Memory B cell (primary cell): Measurements from ENCODE around the gene S100A9.
A peak's percentile ranks its signal among the peaks of the same experiment; 100 is the strongest.
"Not testable (repeated sequence)": the region's sequence is repeated elsewhere in the genome, so short reads cannot be mapped to it uniquely, and the experiment has no call there.

Experiments used
- ATAC-seq: fragments of 150-1000 bp; cut with Tn5 transposase; 2 replicates; pipeline ENCODE4 v1.10.0; 2021; ENCODE audit warnings: low read depth, mild to moderate bottlenecking, moderate library complexity
- DNase-seq, 2 donors: peaks; one replicate each; pipeline ENCODE4 v3.0.0; 2022; ENCODE audit warnings: low spot score in 2 of 2
- H3K27ac Mint-ChIP-seq: one replicate; pipeline ENCODE4 v1.8.0; 2022; ENCODE audit warnings: mild to moderate bottlenecking, moderate library complexity, mixed read lengths
- H3K27me3 Mint-ChIP-seq: one replicate; pipeline ENCODE4 v1.8.0; 2022; ENCODE audit warnings: mixed read lengths
- H3K36me3 Mint-ChIP-seq: one replicate; pipeline ENCODE4 v1.8.0; 2022; ENCODE audit warnings: mild to moderate bottlenecking, mixed read lengths
- H3K4me1 Mint-ChIP-seq: one replicate; pipeline ENCODE4 v1.8.0; 2022; ENCODE audit warnings: mixed read lengths
- H3K4me3 Mint-ChIP-seq: one replicate; pipeline ENCODE4 v1.8.0; 2022; ENCODE audit warnings: mild to moderate bottlenecking, moderate library complexity, mixed read lengths
- H3K9me3 Mint-ChIP-seq: one replicate; pipeline ENCODE4 v1.8.0; 2022; ENCODE audit warnings: mixed read lengths

Gene S100A9

DNA sequence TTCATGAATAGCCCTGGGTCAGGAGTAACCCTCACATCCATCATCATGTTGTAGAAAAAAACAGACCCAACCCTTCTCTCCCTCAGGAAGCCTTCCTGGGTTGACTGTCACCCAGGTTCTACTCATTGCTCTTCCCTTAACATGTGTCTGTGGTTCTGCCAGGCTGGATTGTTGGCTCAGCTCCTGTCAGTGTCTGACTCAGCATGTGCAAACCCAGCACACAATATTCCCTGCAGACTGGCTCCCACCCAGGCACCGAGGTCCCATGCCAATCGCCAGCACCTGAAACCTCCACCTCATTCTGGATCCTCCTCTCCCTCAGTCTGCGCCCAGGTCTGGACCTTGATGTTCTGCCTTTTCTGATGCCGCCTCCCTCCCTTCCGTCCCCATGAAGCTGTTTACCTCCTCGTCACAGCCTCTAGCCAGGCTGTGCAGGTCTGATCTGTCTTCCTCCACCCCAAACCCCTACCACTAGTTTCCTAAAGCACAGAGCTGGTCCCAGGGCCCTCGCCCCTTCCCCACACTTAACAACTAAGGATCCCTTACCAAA is 37.6 kb downstream of the S100A9 start:
- H3K4me1 Mint-ChIP-seq: no peaks in the 10 kb centered on the region
- H3K36me3 Mint-ChIP-seq: no peaks in the 10 kb centered on the region
- peaks cover 28% of the 10 kb centered on the region for H3K27me3 Mint-ChIP-seq
- H3K9me3 Mint-ChIP-seq: no peaks in the 10 kb centered on the region
- no peak overlapping the region for H3K27ac Mint-ChIP-seq
- DNase-seq (no peak), ATAC-seq (no peak)
- no peak overlapping the region for H3K4me3 Mint-ChIP-seq

- ATAC-seq (no peak), DNase-seq (no peak)
- H3K4me1 Mint-ChIP-seq: no peaks in the 10 kb centered on the region
- no peaks in the 10 kb centered on the region for H3K36me3 Mint-ChIP-seq
- H3K4me3 Mint-ChIP-seq: no peak overlapping the region
- no peak overlapping the region for H3K27ac Mint-ChIP-seq
- H3K27me3 Mint-ChIP-seq: peaks cover 28% of the 10 kb centered on the region
- no peaks in the 10 kb centered on the region for H3K9me3 Mint-ChIP-seq
These were observed 38.1 kb downstream of the S100A9 start for GRCh38 chr1:153395776-153396175.

DNA sequence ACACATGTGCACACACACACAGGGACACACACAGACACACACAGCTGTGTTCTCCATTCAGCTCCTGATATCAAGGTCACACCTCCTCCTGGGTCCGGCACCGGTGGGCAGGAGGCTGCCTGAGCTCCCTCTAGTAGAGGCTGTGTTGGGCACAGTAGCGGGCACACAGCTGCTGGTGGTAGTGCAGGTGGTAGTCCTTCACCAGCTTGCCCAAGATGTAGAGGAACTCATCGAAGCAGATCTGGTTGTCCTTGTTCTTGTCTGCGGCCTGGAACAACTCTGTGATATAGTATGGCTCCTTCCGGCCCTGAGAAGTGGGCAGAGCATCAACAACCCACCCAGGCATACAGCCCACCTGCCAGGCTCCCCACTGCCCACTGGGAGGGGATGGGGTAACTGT is 38.8 kb downstream of the S100A9 start:
- Mint-ChIP-seq H3K4me3 (no peak overlapping the region), H3K36me3 (no peaks in the 10 kb centered on the region), H3K27ac (no peak overlapping the region), H3K27me3 (peaks cover 28% of the 10 kb centered on the region), H3K4me1 (no peaks in the 10 kb centered on the region), H3K9me3 (no peaks in the 10 kb centered on the region)
- ATAC-seq (no peak), DNase-seq (no peak)

- peaks cover 28% of the 10 kb centered on the region for H3K27me3 Mint-ChIP-seq
- DNase-seq (no peak), ATAC-seq (no peak)
- no peaks in the 10 kb centered on the region for H3K36me3 Mint-ChIP-seq
- no peak overlapping the region for H3K27ac Mint-ChIP-seq
- no peaks in the 10 kb centered on the region for H3K4me1 Mint-ChIP-seq
- H3K4me3 Mint-ChIP-seq: no peak overlapping the region
- no peaks in the 10 kb centered on the region for H3K9me3 Mint-ChIP-seq
These were observed 39.6 kb downstream of the S100A9 start for GRCh38 chr1:153397051-153397923.

GRCh38 chr1:153397924-153398651 is 40.4 kb downstream of the S100A9 start:
- ATAC-seq (no peak), DNase-seq (no peak)
- peaks cover 27% of the 10 kb centered on the region for H3K27me3 Mint-ChIP-seq
- H3K9me3 Mint-ChIP-seq: no peaks in the 10 kb centered on the region
- no peak overlapping the region for H3K4me3 Mint-ChIP-seq
- H3K4me1 Mint-ChIP-seq: no peaks in the 10 kb centered on the region
- H3K36me3 Mint-ChIP-seq: no peaks in the 10 kb centered on the region
- H3K27ac Mint-ChIP-seq: no peak overlapping the region

- Mint-ChIP-seq H3K27me3 (peaks cover 26% of the 10 kb centered on the region), H3K9me3 (no peaks in the 10 kb centered on the region), H3K4me1 (no peaks in the 10 kb centered on the region), H3K36me3 (no peaks in the 10 kb centered on the region), H3K4me3 (no peak overlapping the region), H3K27ac (no peak overlapping the region)
- DNase-seq (no peak), ATAC-seq (no peak)
These were observed 41.9 kb downstream of the S100A9 start for GRCh38 chr1:153399401-153400055.

- Mint-ChIP-seq H3K36me3 (no peaks in the 10 kb centered on the region), H3K4me3 (no peak overlapping the region), H3K4me1 (no peaks in the 10 kb centered on the region), H3K27me3 (peaks cover 26% of the 10 kb centered on the region), H3K9me3 (no peaks in the 10 kb centered on the region), H3K27ac (no peak overlapping the region)
- ATAC-seq (no peak), DNase-seq (no peak)
These were observed 42.6 kb downstream of the S100A9 start for GRCh38 chr1:153400244-153400643.

- no peak overlapping the region for H3K4me3 Mint-ChIP-seq
- peaks cover 26% of the 10 kb centered on the region for H3K27me3 Mint-ChIP-seq
- ATAC-seq (no peak), DNase-seq (no peak)
- peaks cover 2% of the 10 kb centered on the region for H3K4me1 Mint-ChIP-seq
- H3K27ac Mint-ChIP-seq: no peak overlapping the region
- H3K9me3 Mint-ChIP-seq: no peaks in the 10 kb centered on the region
- H3K36me3 Mint-ChIP-seq: no peaks in the 10 kb centered on the region
These were observed 43.8 kb downstream of the S100A9 start for GRCh38 chr1:153401461-153401860.

DNA sequence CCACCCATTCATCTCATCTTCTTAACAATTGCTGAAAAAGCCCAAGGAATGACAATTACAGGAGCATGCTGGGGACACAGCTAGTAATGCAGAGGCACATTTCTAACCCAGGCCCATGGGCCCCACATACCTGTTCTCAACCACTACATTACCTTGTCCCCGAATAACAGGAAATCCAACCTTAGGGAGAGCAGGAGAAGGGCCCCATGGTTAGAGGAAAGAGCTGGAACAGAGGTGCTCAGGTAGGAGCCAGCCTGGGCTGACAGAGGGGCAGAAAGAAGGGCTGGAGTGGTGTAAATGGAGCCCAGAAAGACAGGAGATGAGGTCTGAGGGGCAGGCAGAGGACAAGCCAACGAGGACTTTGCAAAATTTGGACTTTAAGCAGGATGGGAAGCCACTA is 44.6 kb downstream of the S100A9 start:
- peaks cover 2% of the 10 kb centered on the region for H3K4me1 Mint-ChIP-seq
- ATAC-seq: no peak
- no peaks in the 10 kb centered on the region for H3K9me3 Mint-ChIP-seq
- DNase-seq: no peak
- H3K27me3 Mint-ChIP-seq: peaks cover 25% of the 10 kb centered on the region
- no peak overlapping the region for H3K4me3 Mint-ChIP-seq
- no peaks in the 10 kb centered on the region for H3K36me3 Mint-ChIP-seq
- H3K27ac Mint-ChIP-seq: no peak overlapping the region

- H3K36me3 Mint-ChIP-seq: no peaks in the 10 kb centered on the region
- DNase-seq (no peak), ATAC-seq (no peak)
- H3K4me1 Mint-ChIP-seq: peaks cover 2% of the 10 kb centered on the region
- no peak overlapping the region for H3K4me3 Mint-ChIP-seq
- H3K9me3 Mint-ChIP-seq: no peaks in the 10 kb centered on the region
- no peak overlapping the region for H3K27ac Mint-ChIP-seq
- peaks cover 25% of the 10 kb centered on the region for H3K27me3 Mint-ChIP-seq
These were observed 45.9 kb downstream of the S100A9 start for GRCh38 chr1:153403421-153404085.

DNA sequence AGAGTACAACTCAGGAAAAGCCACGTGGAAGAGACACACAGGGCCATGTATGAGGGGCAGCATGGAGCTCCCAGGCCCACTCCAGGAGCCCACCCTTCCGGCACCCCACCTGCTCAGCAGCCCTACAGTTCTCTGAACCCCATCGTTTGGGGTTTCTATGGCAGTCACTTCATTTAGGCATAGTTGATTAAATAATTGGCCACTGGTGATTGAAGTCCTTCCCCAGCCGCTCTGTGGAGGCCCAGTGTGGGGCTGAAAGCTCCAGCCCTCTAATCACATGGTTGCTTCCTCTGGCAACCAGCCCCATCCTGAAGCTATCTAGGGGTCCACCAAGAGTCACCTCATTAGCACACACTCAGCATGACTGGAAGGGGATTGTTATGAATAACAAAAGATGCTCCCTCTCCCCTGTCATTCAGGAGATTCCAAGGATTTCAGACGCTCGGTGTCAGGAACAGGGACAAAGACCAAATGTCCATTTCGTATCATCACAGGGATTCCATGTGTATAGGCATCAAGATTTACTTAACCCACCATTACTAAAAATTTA is 46.5 kb downstream of the S100A9 start:
- Mint-ChIP-seq H3K27ac (no peak overlapping the region), H3K9me3 (no peaks in the 10 kb centered on the region), H3K27me3 (peaks cover 21% of the 10 kb centered on the region), H3K4me3 (no peak overlapping the region), H3K4me1 (peaks cover 2% of the 10 kb centered on the region), H3K36me3 (no peaks in the 10 kb centered on the region)
- no peak for ATAC-seq
- DNase-seq: no peak

GRCh38 chr1:153404768-153405167 is 47.1 kb downstream of the S100A9 start:
- Mint-ChIP-seq H3K4me3 (no peak overlapping the region), H3K9me3 (no peaks in the 10 kb centered on the region), H3K36me3 (no peaks in the 10 kb centered on the region), H3K27ac (no peak overlapping the region), H3K27me3 (peaks cover 22% of the 10 kb centered on the region), H3K4me1 (peaks cover 2% of the 10 kb centered on the region)
- ATAC-seq (peak; percentile 67), DNase-seq (peak; percentile 34 to 42)

- ATAC-seq, H3K36me3 Mint-ChIP-seq, H3K4me3 Mint-ChIP-seq, DNase-seq, H3K27ac Mint-ChIP-seq, H3K9me3 Mint-ChIP-seq, H3K4me1 Mint-ChIP-seq: not testable (repeated sequence)
- peaks cover 20% of the 10 kb centered on the region for H3K27me3 Mint-ChIP-seq
These were observed 48.4 kb downstream of the S100A9 start for GRCh38 chr1:153405825-153406599.
